Type B pancreatic cell (in vitro differentiated cells): ENCODE data around the gene ZNF341. TPM values are rescaled to one million over a fixed set of nuclear protein-coding genes. Genes with fewer than 3 reads are reported as not detected.
"Not testable (repeated sequence)": the region's sequence is repeated elsewhere in the genome, so short reads cannot be mapped to it uniquely, and the experiment has no call there.

Experiments used
- DNase-seq: peaks from one replicate; pipeline ENCODE4 v3.0.0; 2021; ENCODE audit warnings: mixed read lengths; ENCODE audit not compliant: unreplicated experiment; ENCODE audit errors: extremely low spot score
- H3K27ac Mint-ChIP-seq: 2 replicates; pipeline ENCODE4 v1.8.0; 2021; ENCODE audit warnings: mild to moderate bottlenecking, mixed read lengths
- H3K27me3 Mint-ChIP-seq: 2 replicates; pipeline ENCODE4 v1.8.0; 2021; ENCODE audit warnings: mixed read lengths
- H3K36me3 Mint-ChIP-seq: 2 replicates; pipeline ENCODE4 v1.8.0; 2021; ENCODE audit warnings: mixed read lengths
- H3K4me1 Mint-ChIP-seq: one replicate; pipeline ENCODE4 v1.8.0; 2021; ENCODE audit warnings: mixed read lengths; ENCODE audit not compliant: unreplicated experiment
- H3K4me3 Mint-ChIP-seq: 2 replicates; pipeline ENCODE4 v1.8.0; 2021; ENCODE audit warnings: mild to moderate bottlenecking, mixed read lengths
- H3K9me3 Mint-ChIP-seq: 2 replicates; pipeline ENCODE4 v1.8.0; 2021; ENCODE audit warnings: mixed read lengths
- CTCF ChIP-seq: fragments of 200-600 bp; sonication (generic); conservative IDR thresholded peaks from 2 replicates; pipeline ENCODE4 v1.5.0; 2021; ENCODE audit warnings: antibody characterized with exemption, mild to moderate bottlenecking
- total RNA-seq: library from RNA; stranded (reverse); gene quantifications from 2 replicates; pipeline ENCODE4 v1.2.1, GENCODE V29; 2021; ENCODE audit warnings: low replicate concordance

ZNF341 gene
- total RNA-seq, 1 donor from 2014 or later, result 4.6 TPM

DNA sequence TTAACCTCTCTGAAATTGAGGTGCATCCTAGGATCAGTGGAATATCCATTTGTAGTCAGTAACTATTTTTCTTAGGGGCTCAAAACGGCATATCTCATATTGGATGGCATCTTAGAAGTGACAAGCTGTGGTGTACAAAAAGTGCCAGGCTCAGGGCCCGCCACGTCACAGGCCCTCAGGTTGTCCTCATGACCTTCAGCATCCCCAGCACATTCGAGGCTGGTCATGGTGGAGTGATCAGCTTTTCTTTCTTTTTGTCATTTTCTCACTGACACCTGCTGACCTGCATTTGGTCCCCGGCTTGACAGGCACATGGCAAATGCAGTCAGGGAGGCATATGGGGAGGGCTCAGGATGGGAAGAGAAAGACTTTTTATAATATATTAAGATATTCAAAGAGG is 38.5 kb upstream of the ZNF341 start:
- Mint-ChIP-seq H3K4me1 (peaks cover 18% of the 10 kb centered on the region), H3K36me3 (no peaks in the 10 kb centered on the region), H3K4me3 (no peak overlapping the region), H3K27ac (no peak overlapping the region), H3K27me3 (no peaks in the 10 kb centered on the region), H3K9me3 (no peaks in the 10 kb centered on the region)
- DNase-seq, result no peak
- TF ChIP-seq CTCF, result no peak

DNA sequence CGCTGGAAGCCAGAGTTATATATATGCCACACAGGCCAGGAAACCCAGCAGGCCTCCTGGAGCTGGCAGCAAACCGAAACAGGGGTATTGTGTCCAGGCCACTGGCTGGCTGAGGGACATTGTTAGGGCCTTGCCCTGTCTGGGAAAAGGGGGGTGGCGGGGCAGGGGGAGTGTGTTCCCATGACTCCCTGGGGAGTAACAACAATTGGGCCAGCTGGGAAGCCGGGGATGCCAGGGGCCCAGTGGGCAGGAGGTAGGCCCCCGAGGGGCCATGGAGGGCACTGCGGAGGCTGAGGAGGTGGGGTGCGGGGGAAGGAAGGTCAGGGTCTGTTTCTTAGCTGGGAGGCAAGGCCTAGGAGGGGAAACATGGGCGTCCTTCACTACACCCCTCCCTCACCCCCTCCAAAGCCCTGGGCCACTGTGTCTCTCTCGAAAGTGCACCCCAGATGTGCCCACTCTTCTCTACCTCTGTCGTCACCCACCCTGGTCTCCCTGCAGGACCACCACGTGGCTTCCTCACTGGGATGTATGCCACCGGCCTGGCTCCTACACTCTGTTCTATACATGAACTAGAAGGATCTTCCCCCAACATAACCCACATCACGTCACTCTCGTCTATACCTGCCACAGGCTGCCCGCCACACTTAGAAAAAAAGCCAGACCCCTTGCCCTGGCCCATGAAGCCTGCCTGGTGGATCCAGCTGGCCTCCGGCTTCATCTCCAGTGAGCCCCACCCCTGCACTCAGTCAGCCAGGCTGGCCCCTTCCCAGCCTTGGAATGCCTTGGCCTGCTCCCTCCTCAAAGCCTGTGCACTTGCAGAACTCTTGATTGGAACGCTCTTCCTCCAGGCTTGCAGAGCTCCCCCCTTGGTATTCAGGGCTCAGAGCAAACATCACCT is 37.8 kb upstream of the ZNF341 start:
- DNase-seq, result no peak
- H3K27me3 Mint-ChIP-seq, result no peaks in the 10 kb centered on the region
- no peaks in the 10 kb centered on the region for H3K9me3 Mint-ChIP-seq
- H3K4me3 Mint-ChIP-seq, result no peak overlapping the region
- no peaks in the 10 kb centered on the region for H3K36me3 Mint-ChIP-seq
- TF ChIP-seq CTCF, result no peak
- peak overlapping the region; percentile 68 for H3K27ac Mint-ChIP-seq
- peaks cover 18% of the 10 kb centered on the region for H3K4me1 Mint-ChIP-seq

- H3K4me3 Mint-ChIP-seq, result no peak overlapping the region
- no peak for DNase-seq
- no peaks in the 10 kb centered on the region for H3K27me3 Mint-ChIP-seq
- H3K9me3 Mint-ChIP-seq, result no peaks in the 10 kb centered on the region
- no peaks in the 10 kb centered on the region for H3K36me3 Mint-ChIP-seq
- peaks cover 18% of the 10 kb centered on the region for H3K4me1 Mint-ChIP-seq
- no peak for TF ChIP-seq CTCF
- H3K27ac Mint-ChIP-seq, result peak overlapping the region; percentile 68
These were observed 37.2 kb upstream of the ZNF341 start for GRCh38 chr20:33694639-33695012.

DNA sequence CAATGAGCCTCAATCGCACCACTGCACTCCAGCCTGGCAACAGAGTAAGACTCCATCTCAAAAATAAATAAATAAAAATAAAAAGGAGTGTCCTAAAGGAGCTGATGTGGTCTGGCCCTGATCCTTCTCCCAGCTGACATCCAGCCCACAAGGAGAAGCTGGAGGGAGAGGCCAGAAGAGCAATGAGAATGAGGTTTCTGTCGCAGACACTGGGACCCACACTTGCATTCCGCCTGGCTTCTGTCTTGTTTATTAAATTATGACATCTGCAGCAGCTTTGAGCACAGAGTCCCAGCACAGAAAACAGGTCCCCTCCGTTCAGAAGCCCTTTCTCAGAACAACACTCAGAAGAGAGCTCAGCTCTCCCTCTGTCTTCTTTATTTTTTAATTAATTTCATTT is 35.3 kb upstream of the ZNF341 start:
- Mint-ChIP-seq H3K27ac (no peak overlapping the region), H3K36me3 (no peaks in the 10 kb centered on the region), H3K4me1 (peaks cover 12% of the 10 kb centered on the region), H3K4me3 (no peak overlapping the region), H3K9me3 (no peaks in the 10 kb centered on the region), H3K27me3 (no peaks in the 10 kb centered on the region)
- TF ChIP-seq CTCF, result no peak
- DNase-seq, result no peak

GRCh38 chr20:33697129-33697528 is 34.7 kb upstream of the ZNF341 start:
- Mint-ChIP-seq H3K9me3 (no peaks in the 10 kb centered on the region), H3K36me3 (no peaks in the 10 kb centered on the region), H3K27me3 (no peaks in the 10 kb centered on the region), H3K27ac (peak overlapping the region; percentile 22), H3K4me1 (peaks cover 12% of the 10 kb centered on the region), H3K4me3 (no peak overlapping the region)
- DNase-seq, result no peak
- TF ChIP-seq CTCF, result no peak

- DNase-seq, H3K9me3 Mint-ChIP-seq, H3K36me3 Mint-ChIP-seq, H3K4me3 Mint-ChIP-seq, H3K27ac Mint-ChIP-seq, H3K27me3 Mint-ChIP-seq: not testable (repeated sequence)
- peaks cover 12% of the 10 kb centered on the region for H3K4me1 Mint-ChIP-seq
These were observed 32.8 kb upstream of the ZNF341 start for GRCh38 chr20:33698966-33699365.

GRCh38 chr20:33700696-33701441 is 30.9 kb upstream of the ZNF341 start:
- not testable (repeated sequence) for H3K4me1 Mint-ChIP-seq, H3K27ac Mint-ChIP-seq, H3K27me3 Mint-ChIP-seq, H3K9me3 Mint-ChIP-seq, H3K36me3 Mint-ChIP-seq, H3K4me3 Mint-ChIP-seq, DNase-seq
